DMS79 (cell line): ENCODE measurements around the gene MAPK1.
"Not testable (repeated sequence)": the region's sequence is repeated elsewhere in the genome, so short reads cannot be mapped to it uniquely, and the experiment has no call there.

Experiments used
- DNase-seq: peaks from one replicate; lab custom pipeline; 2025; lab: John Stamatoyannopoulos, UW

Gene MAPK1

GRCh38 chr22:21790849-21791610 lies 76.4 kb downstream of the MAPK1 start:
- DNase-seq, result not testable (repeated sequence)

- no peak for DNase-seq
Measured at GRCh38 chr22:21790359-21790758, 77.1 kb downstream of the MAPK1 start.

DNA sequence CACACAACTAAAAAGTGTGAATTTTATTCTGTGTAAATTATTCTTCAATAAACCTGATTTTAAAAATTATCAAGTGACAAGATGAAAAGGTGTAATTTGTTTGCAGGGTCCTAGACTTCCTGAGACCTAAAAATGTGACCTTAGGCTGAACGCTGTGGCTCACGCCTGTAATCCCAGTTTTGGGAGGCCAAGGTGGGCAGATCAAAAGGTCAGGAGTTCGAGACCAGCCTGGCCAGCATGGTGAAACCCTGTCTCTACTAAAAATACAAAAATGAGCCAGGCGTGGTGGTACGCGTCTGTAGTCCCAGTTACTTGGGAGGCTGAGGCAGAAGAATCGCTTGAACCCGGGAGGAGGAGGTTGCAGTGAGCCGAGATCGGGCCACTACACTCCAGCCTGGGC lies 79.9 kb downstream of the MAPK1 start:
- not testable (repeated sequence) for DNase-seq

GRCh38 chr22:21780259-21780658 lies 87.2 kb downstream of the MAPK1 start:
- no peak for DNase-seq

- no peak for DNase-seq
Measured at GRCh38 chr22:21779444-21779843, 88.0 kb downstream of the MAPK1 start.

GRCh38 chr22:21778705-21779363 lies 88.6 kb downstream of the MAPK1 start:
- DNase-seq, result no peak

GRCh38 chr22:21771631-21771976 lies 95.8 kb downstream of the MAPK1 start:
- DNase-seq, result no peak

DNA sequence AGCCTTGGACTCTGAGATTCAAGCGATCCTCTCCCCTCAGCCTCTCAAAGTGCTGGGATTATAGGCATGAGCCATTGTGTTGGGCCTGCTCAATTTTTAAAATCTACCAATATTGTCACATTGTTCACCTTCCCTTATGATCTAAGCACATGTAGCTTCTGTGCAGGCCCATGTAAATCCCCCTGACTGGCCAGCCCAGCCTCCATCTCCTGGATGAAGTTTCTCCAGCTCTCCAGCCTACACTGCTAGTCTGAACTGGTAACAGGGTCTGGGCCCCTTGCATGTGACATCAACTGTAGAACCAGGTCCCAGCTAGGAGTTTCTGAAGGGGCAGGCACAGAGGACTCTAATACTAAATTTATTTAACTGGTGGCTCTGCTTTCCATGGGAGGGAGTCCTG lies 99.0 kb downstream of the MAPK1 start:
- no peak for DNase-seq

DNA sequence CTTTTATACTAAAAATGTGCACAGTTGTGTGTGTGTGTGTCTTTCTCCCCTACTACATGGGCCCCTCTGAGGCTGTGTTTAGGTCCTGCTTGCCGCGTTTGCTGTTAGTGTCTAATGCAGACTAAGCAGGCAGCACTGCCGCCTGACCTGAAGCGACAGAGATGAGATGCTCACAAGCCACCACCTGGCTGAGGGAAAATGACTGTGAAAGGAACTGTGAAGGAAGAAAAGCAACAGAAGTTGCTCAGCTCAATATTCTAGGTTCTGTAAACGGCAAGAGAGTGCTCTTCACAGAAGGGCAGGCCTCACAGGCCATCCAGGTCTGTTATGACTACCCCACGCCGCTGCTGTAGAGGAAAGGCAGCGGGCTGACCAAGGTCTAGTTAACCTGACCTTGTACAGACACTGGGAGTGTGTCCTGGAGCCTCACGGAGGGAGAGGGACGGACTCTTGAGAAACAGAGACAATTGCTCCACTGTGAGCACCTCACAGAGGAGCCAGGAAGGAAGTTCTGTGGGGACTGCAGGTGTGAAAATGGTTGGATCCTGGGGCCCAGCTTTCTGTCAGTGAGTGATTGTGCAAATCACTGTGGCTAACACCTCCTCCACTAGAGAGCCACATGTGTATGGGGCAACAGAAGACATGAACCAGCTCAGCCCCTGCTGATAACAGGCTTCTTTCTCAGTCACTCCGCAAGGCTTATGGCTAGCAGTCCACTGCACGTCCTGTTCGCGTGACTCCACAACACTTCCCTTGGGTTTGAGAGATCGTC lies 100.6 kb downstream of the MAPK1 start:
- DNase-seq, result no peak

- DNase-seq, result no peak
Measured at GRCh38 chr22:21765909-21766529, 101.4 kb downstream of the MAPK1 start.

- DNase-seq, result no peak
Measured at GRCh38 chr22:21764038-21764804, 103.2 kb downstream of the MAPK1 start.

GRCh38 chr22:21762712-21763581 lies 104.5 kb downstream of the MAPK1 start:
- no peak for DNase-seq

DNA sequence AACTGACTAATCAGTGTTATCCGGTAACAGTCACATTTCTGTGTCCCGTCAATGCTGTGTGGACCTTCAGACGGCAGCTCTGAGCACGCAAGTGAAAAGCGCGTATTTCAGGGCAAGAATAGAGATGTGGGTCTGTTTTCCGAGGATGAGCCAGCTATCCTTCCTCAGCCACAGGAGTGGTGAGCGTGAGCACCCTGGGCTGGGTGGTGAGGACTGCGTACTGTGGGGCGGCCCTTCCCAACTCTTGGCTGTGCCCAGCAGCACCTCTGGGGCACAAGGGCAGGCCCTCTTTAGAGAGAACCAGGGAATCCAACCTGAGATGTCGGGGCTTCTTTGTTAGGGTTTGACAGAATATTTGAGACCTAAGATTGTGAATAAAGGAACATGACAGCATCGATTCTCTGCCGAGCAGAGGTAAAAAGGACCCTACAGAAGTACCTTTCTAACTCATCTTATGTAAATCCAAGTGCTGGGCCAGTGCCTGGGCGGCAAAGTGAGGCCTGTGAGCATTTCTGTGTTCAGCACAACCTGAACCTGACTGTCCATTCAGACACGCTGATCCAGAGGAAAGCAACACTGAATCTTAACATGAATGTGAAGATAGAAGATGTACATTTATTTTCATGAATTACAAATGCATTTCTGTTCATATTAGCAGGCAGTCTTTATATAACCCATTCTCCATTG lies 105.3 kb downstream of the MAPK1 start:
- no peak for DNase-seq

- DNase-seq, result no peak
Measured at GRCh38 chr22:21761086-21761485, 106.4 kb downstream of the MAPK1 start.

DNA sequence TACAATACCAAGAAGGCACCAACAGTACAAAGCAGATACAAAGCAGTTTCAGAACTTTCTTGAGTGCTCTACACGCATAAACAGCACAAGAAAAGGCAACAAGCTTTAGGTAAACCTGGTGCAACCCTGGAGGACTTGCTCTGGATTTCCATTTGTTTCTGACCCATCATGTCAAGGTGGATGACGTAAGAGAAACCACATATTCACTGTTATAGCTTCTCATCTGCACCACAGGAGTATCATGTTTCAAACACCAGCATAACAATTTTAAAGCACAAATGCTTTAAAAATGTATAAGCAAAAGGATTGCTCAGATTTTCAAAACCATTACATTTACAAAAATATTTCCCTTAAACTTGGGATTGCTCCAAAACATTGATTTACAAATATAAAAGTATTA lies 106.8 kb downstream of the MAPK1 start:
- no peak for DNase-seq

- no peak for DNase-seq
Measured at GRCh38 chr22:21759646-21760376, 107.6 kb downstream of the MAPK1 start.

- no peak for DNase-seq
Measured at GRCh38 chr22:21759093-21759492, 108.4 kb downstream of the MAPK1 start.

DNA sequence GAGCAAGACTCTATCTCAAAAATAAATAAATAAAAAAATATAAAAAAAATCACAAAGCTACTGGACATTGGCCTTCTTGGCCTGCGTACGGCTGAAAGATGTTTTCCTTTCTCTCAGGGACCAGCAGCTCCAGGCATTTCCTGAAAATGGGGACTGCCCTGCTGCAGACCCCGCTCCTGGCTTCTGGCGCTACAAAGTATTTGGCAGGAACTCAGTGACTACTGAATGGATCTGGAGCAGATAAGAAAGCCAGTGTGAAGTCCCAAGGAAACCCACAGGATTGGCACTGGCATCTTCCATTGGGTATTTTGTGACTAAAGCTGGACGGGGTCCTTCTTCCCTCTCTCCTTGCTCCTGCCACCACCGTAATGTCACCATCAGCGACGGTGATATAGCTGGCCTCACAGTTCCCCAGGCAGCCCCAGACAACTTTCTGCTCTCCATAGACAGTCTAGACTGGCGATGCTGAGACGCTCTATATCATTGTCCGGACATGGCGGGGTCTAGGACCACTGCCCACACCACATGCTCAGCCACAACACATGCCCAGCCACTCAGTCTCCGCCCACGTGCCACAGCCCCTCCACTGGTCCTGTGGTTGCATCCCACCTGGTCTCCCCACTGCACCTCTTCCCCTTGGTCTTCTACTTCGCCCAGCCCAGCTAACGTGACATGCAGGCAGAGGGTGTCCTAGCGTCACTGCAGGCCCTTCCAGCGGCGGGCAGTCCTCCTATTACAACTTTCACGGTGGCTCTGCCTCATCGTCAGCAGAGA lies 109.2 kb downstream of the MAPK1 start:
- no peak for DNase-seq

GRCh38 chr22:21755851-21756284 lies 111.6 kb downstream of the MAPK1 start:
- DNase-seq, result no peak
